ENCODE data around the gene PCGF3.

The PCGF3 gene

DNA sequence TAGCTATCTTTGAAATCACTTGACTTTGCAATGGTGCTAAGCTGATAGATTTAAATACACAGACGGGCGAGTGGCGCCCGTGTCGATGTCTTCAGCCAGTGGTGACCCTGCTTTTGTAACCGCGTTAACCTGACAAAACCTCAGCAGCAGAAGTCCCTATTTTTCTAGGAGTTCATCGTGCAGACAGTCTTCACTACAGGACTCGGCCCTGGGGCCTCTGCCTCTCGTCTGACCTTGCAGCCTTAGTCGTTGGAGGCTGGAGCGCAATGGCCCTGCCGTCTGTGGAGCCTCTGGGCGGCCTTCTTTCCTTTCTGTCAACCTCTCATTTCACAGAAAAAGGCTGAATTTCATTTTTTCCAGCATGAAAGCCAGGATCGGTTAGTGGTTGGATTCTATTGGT, 62.4 kb downstream of the PCGF3 start:
- TF ChIP-seq, protein P1, sequence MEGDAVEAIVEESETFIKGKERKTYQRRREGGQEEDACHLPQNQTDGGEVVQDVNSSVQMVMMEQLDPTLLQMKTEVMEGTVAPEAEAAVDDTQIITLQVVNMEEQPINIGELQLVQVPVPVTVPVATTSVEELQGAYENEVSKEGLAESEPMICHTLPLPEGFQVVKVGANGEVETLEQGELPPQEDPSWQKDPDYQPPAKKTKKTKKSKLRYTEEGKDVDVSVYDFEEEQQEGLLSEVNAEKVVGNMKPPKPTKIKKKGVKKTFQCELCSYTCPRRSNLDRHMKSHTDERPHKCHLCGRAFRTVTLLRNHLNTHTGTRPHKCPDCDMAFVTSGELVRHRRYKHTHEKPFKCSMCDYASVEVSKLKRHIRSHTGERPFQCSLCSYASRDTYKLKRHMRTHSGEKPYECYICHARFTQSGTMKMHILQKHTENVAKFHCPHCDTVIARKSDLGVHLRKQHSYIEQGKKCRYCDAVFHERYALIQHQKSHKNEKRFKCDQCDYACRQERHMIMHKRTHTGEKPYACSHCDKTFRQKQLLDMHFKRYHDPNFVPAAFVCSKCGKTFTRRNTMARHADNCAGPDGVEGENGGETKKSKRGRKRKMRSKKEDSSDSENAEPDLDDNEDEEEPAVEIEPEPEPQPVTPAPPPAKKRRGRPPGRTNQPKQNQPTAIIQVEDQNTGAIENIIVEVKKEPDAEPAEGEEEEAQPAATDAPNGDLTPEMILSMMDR (IDR thresholded peaks at IDR 0.05; ENCODE audit: control insufficient read depth, insufficient read depth, low read depth, low read length, missing control alignments), result no peak
- no peak for DNase-seq (ENCODE audit: low read depth)
- H3K4me3 ChIP-seq (ENCODE audit: control insufficient read depth, low read depth, low read length), result no peak overlapping the region

DNA sequence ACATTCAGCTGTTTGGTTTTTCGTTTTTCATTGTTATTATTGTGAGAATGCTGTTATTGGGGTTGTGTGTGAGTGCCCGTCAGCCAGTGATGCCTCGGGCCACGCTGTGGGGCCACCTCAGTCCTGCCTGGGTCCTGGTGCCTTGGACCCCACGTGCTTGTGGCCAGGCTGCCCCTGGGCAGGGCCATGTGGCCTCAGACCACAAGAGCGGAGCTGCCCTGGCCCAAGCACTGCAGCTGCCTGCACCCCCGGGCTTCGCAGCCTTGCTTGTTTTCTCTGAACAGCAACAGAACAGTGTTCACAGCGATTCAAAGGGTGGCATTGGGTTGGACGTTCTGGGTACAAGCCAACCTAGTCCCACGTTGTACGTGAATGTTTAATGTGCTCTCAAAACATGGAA, 63.4 kb downstream of the PCGF3 start:
- DNase-seq (ENCODE audit: low read depth), result no peak
- TF ChIP-seq, protein P1 (IDR thresholded peaks at IDR 0.05; ENCODE audit: control insufficient read depth, insufficient read depth, low read depth, low read length, missing control alignments), result no peak
- no peak overlapping the region for H3K4me3 ChIP-seq (ENCODE audit: control insufficient read depth, low read depth, low read length)

DNA sequence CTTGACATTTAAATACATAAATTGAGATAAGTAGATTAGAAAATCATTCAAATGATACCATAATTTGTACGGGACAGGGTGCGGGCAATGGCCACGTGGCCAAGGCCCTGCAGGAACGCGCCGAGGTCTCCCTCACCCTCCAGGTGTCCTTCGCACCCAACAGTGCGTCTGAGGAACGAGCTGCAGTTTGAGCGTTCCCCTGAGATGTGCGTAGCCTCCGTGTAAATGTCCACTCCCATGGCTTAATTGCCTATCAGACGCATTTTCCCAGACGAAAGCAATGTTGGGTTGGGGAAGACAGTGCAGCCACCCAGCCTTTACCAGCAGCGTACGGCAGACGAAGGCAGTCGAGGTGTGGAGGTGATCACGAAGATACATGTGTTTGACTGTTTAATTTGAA, 63.9 kb downstream of the PCGF3 start:
- H3K4me3 ChIP-seq (ENCODE audit: control insufficient read depth, low read depth, low read length), result no peak overlapping the region
- TF ChIP-seq, protein P1 (IDR thresholded peaks at IDR 0.05; ENCODE audit: control insufficient read depth, insufficient read depth, low read depth, low read length, missing control alignments), result no peak

DNA sequence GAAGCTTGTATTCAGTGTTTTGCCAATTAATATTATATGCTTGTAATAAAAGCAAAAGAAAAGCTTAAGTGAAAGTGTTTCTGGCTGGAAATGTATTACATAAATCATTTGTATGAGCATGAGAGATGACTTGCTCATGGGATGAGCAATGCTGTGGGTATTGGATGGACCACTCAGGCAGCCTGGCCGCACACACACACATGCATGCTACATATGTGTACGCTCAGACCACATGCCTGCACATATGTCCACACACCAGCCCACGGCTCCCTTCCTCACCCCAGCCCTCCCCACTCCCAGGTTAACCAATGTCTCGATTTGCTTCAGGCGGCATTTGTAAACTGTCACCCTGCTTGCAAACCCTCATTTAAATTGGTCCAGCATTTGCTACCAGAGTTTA, 64.4 kb downstream of the PCGF3 start:
- no peak overlapping the region for H3K4me3 ChIP-seq (ENCODE audit: control insufficient read depth, low read depth, low read length)
- no peak for DNase-seq (ENCODE audit: low read depth)
- TF ChIP-seq, protein P1 (IDR thresholded peaks at IDR 0.05; ENCODE audit: control insufficient read depth, insufficient read depth, low read depth, low read length, missing control alignments), result no peak

More for the DNA sequence above, 63.9 kb downstream of the PCGF3 start:
- DNase-seq (ENCODE audit: low read depth), result no peak

DNA sequence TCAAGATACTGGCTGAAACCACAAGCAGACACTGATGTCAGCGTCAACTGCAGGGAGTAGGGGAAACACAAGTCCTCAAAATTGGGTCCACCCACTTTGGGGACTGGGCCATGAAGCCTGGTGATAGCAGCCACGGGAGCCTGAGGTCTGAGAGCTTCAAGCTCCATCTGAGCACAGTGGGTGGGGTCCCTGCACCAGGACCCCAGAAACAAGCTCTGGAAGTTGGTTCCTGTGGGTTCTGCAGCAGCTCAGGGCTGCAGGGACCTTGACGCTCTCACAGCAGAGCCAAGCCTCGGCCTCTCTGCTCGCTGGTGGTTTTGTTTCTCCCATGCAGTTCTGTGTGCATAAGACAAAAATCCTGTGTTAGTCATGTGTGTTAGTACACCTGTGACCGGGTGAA, 65.8 kb downstream of the PCGF3 start:
- TF ChIP-seq, protein P1 (IDR thresholded peaks at IDR 0.05; ENCODE audit: control insufficient read depth, insufficient read depth, low read depth, low read length, missing control alignments), result no peak
- H3K4me3 ChIP-seq (ENCODE audit: control insufficient read depth, low read depth, low read length), result no peak overlapping the region
- DNase-seq (ENCODE audit: low read depth), result no peak

DNA sequence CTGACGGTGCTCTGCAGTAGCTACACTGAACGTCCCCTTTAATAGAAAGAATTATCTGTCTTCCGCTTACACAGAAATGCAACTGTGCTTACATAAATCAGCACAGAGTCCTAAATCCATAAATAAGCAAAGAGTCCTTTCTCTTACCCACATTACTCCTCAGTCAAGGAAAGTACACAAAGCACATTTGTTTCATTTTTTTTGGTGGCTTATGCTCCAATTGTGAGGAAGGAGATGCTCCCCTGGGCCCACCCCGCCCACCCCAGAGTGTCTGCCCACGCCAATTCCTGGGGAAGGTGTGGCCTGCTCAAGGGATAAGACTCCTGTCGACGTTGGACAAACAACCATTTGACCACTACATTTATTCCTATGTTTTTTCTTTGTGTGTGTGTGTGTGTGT, 66.5 kb downstream of the PCGF3 start:
- no peak overlapping the region for H3K4me3 ChIP-seq (ENCODE audit: control insufficient read depth, low read depth, low read length)
- DNase-seq (ENCODE audit: low read depth), result no peak
- TF ChIP-seq, protein P1 (IDR thresholded peaks at IDR 0.05; ENCODE audit: control insufficient read depth, insufficient read depth, low read depth, low read length, missing control alignments), result no peak

DNA sequence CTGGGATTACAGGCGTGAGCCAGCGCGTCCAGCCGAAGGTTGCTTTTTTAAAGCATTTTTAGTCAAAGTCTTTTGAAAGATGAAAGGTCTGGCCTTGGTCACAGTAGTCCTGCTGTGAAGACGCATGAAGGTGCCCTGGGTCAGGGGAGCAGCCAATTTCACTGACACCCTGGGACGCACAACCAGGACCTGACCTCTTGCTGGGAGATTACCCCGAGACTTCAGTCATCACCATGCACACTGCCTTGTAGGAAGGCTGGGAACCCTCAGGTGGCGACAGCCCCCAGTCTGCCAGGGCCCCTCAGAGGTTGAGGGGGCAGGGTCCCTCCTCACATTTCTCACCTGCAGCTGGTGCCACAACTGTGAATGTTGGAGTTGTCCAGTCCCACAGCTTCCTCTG, 67.1 kb downstream of the PCGF3 start:
- TF ChIP-seq, protein P1 (IDR thresholded peaks at IDR 0.05; ENCODE audit: control insufficient read depth, insufficient read depth, low read depth, low read length, missing control alignments), result no peak
- DNase-seq (ENCODE audit: low read depth), result no peak
- H3K4me3 ChIP-seq (ENCODE audit: control insufficient read depth, low read depth, low read length), result no peak overlapping the region

Measured in AG09309 (cell line).